CD4-positive, alpha-beta T cell treated with Interleukin-4 for 1 hour (primary cell): ENCODE measurements around the gene CD14.
"Not testable (repeated sequence)": the region's sequence is repeated elsewhere in the genome, so short reads cannot be mapped to it uniquely, and the experiment has no call there.

Experiments used
- DNase-seq, 2 donors: peaks; one replicate each; pipeline ENCODE4 v3.0.0-alpha.2; 2020 to 2022

CD14 gene

GRCh38 chr5:140593070-140593469 lies 39.9 kb downstream of the CD14 start:
- DNase-seq, result not testable (repeated sequence)

GRCh38 chr5:140591747-140592372 lies 41.1 kb downstream of the CD14 start:
- DNase-seq, result no peak

- DNase-seq, result no peak
Observed at GRCh38 chr5:140590861-140591260, 42.1 kb downstream of the CD14 start.

- no peak for DNase-seq
Observed at GRCh38 chr5:140588311-140589070, 44.5 kb downstream of the CD14 start.

DNA sequence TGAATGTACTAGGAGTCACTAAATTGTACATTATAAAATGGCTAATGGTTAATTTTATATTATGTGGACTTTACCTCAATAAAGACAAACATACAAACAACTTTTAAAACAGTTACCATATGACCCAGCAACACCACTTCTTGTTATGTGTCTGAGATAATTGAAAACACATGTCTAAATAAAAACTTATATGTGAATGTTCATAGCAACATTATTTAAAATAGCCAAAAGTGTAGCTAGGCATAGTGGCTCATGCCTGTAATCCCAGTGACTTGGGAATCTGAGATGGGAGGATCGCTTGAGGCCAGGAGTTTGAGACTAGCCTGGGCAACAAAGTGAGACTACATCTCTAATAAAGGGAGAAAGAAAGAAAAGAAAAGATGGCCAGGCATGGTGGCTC lies 45.5 kb downstream of the CD14 start:
- DNase-seq, result no peak
